SW480 (cell line): ENCODE results near the gene BIRC3.

Source experiments
- DNase-seq: peaks from one replicate; pipeline ENCODE4 v3.0.0-alpha.2; 2016; ENCODE audit warnings: low spot score

BIRC3 gene

DNA sequence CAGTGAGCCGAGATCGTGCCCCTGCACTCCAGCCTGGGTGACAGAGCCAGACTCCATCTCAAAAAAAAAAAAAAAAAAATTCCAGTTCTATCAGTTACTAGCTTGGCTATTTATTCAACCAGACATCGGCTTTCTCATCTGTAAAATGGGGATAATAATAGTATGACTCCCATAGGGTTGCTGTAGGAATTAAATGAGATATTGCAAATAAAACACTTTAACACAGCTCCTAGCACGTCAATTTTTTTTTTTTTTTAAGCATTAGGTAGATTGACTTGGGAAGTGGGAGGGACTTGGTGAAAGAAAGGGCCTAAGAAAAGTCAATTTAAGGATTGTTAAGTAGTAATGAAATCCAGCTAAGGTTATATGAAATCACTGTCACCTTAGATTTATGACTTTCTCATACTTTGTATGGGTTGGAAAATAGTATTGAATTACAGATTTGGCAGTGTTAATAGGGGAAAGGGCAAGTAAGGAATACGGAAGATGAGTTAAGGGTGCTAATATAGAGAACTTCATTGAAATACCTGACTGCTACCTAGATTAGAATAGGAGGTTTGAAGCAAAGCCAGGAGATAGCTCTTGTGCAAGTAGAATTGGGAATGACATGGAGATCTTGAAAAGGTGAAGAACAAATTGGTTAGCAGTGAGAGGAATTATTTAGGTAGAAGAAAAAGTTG lies 58.6 kb downstream of the BIRC3 start:
- no peak for DNase-seq

DNA sequence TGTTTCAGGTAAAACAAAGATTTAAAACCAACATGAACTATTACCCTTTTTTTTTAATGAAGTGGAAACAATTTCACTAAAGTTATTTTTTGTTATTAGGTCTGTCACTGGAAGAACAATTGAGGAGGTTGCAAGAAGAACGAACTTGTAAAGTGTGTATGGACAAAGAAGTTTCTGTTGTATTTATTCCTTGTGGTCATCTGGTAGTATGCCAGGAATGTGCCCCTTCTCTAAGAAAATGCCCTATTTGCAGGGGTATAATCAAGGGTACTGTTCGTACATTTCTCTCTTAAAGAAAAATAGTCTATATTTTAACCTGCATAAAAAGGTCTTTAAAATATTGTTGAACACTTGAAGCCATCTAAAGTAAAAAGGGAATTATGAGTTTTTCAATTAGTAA lies 60.6 kb downstream of the BIRC3 start:
- no peak for DNase-seq

DNA sequence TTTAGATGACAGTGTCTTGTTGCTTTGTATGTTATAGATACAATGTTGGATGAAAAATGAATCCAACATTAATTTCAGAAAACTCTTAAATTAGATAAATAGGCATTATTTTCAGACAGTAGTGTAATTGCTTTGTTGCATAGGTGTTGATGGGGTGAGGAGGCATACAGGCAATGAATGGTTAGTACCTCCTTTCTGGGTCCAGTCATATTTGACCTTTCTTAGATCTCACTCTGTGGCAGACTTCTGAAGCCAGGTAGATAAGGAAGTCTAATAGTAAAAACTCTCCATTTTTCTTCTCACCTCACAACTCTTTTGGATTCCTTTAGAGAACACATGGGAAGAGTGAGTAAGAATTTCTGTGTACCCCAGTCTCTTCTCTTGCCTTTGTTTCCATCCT lies 61.5 kb downstream of the BIRC3 start:
- DNase-seq, result no peak

DNA sequence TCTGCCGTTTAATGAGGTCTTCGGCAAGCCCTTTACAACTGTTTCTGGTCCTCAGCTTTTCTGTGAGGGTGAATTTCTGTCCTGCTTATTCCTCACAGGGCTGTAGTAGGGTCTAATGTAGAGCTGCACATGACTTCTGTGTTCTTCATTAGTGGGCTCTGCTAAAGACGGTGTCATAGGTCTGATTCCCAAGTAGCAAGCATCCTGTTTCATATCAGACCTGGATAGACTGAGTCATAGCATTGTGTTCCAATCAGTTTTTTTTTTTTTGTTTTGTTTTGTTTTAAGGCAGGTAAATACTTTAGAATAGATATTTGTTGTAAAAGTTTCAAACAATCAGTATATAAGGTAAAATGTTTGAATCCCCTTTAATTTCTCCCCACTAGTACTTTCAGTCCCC lies 65.1 kb downstream of the BIRC3 start:
- DNase-seq, result no peak

- DNase-seq, result no peak
Measured at GRCh38 chr11:102383839-102384238, 66.6 kb downstream of the BIRC3 start.

GRCh38 chr11:102384419-102385079 lies 67.3 kb downstream of the BIRC3 start:
- no peak for DNase-seq

DNA sequence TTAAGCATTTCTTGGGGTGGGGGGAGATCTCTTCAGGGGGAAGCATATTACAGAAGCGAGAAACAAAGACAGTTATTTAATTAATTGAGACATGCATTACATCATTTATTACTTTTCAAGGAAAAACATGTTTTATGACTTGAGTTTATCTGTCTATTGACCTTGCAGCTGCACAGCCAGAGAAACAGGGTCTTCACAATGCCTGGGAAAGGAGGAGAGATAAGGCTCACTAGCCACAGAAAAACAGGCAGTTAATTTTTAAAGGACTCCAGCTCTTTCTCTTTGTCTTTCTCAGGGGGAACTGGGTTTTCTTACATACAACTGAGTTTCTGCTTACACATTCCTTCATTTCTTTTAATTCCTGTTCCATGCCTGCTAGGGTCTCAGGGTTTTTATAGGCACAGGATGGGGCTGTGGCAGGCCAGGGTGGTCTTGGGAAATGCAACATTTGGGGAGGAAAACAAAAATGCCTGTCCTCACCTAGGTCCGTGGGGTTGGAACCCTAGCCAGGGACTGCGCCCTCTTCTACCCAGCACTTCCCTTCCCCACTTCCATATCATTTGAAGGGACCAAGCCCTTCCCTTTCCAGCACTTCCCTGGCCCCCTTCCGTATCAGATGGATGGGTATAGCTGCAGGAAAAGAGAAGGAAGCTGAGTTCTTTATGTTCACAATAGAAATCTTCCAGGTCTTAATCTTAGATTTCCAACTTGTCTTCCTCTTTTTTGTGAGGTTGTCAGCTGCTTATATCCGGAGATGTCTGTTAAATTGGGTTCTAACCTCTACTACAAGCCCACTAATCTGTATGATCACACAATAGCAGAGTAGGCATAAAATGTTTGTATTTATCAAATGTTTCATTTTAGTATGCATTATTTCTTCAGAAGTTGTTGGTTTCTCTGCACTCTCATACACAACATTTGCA lies 68.1 kb downstream of the BIRC3 start:
- no peak for DNase-seq

- no peak for DNase-seq
Measured at GRCh38 chr11:102386136-102386734, 69.0 kb downstream of the BIRC3 start.

DNA sequence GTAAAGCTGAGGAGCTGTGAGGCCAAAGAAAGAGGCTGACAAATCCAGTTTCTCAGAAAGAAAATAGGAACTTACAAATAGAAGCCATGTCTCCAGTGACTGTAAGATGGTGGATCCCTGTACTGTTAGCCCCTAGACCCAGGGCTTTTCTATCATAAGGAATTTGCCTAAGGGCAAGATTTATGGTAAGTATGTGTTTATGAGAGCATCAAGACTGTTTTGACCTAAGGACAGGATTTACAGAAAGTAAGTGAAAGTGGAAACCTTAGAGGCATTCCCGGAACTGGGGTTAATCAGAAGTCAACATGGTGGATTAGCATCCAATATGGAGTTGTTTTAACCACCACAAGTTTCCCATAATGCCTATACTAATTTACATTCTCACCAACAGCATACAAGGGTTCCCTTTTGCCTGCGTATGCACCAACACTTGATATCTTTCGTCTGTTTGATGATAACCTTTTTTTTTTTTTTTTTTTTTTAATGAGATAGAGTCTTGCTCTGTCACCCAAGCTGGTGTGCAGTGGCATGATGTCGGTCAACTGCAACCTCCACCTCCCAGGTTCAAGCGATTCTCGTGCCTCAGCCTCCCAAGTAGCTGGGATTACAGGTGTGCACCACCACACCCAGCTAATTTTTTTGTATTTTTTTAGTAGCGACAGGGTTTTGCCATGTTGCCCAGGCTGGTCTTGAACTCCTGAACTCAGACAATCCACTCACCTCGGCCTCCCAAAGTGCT lies 69.9 kb downstream of the BIRC3 start:
- no peak for DNase-seq
